GM12801 (cell line): ENCODE results near the gene PKIG.

Source experiments
- CTCF ChIP-seq: IDR thresholded peaks from one replicate; pipeline ENCODE4 v1.5.1; 2011; ENCODE audit warnings: control low read depth; ENCODE audit not compliant: insufficient read length; ENCODE audit errors: extremely low read depth

Gene PKIG

DNA sequence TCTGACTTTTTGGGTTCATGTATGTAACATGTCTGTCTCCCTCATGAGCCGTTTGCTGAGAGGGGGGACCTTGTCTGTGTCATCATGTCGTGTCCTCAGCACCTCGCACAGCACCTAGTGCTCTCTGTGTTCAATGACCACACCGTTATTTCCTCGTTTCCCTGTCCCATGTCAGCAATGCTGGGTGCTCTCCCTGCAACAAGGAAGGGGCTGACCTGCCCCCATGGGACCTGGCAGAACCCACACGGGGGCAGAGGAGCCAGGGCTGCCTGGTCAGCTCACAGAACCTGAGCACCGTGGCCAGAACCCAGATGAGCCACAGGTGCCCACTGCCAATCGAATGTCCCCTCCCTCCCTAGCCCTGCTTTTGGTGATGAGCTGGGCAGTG lies 61.8 kb downstream of the PKIG start:
- TF ChIP-seq CTCF, result no peak

DNA sequence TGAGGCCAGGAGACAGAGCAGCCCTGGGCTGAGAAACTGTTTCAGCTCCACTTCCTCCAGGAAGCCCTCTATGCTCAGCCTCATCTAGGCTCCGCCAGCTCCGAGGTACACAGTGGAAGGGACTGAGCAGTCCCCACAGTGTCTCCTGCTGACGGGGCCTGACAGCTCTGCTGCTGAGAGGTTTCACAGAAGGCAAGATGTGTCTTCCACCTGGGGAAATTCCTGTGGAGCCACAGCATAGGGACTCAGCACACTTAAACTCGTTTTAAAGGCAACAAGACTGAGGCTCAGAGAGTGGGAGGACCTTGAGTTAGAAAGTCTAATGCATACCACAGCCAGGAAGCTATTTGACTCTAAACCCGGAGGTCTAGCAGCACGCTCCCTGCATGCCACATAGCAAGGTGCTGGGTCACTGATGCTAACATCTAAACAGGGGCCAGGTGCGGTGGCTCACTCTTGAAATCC lies 62.3 kb downstream of the PKIG start:
- no peak for TF ChIP-seq CTCF

DNA sequence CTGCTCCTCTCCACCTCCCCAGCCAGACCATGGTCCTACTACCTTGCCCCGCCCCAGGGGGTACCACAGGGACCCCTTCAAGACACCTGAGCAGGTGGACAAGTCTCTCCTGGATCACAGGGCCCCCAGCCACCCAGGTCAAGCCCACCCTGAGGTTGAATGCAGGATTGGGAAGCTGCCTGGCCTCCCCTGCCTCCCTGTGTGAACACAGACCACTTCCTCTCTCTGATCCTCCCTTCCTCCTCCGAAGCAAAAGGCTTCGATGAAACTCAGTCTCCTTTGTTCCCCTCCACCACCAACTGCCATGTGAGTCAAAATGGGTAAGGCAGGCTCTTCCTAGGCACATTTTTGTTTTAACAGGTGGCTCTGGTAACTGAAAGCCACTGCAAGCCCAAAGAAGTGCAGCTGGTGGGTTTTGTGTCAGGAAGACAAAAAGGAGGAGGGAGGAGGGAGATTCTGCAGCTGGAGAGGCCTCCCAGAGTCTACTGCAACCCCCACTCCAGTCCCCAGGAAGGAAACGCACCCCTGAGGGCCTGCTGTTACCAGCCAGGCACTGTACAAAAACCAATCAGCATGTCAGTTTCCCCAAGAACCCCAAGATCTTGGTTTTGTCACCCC lies 63.8 kb downstream of the PKIG start:
- no peak for TF ChIP-seq CTCF

DNA sequence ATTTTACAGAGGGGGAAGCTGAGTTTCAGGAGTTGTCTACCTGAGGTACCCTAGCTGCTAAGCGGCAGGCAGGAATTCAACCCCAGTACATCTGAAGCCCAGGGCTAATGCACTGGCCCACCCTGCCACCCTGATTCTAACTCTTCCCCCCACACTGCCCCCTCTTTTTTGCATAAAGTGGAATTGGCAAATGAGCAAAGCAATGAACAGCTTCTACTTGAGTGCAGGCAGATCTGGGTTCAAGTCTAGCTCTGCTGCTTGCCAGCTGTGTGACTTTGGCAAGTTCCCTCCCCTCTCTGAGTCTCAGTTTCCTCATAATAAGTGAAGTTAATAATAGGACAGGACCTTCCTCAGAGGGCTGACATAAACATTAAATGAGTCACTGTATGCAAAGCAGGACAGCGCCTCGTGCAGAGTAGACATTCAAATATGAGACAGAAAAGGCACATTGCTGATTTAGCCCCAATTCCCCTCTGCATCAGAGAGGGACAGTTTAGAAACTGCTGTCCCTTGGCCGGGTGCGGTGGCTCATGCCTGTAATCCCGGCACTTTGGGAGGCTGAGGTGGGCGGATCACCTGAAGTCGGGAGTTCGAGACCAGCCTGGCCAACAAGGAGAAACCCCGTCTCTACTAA lies 64.4 kb downstream of the PKIG start:
- TF ChIP-seq CTCF, result no peak

DNA sequence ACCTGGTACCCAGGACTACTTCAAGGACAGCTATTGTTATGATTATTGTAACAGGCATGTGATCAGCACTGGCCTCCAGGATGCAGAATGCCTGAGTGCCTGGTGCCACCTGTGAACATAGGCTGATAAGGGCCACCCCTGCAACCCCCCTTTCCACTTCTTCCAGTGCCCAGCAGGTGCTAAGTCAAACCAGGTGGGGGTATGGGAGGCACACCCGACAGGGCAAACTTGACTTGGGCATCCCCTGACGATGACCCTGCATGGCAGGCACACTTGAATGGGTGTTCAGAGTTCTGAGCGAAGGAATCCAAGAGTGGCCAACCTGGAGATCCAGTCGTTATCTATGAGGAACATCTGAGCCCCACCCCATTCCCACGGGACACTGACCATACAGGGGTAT lies 65.7 kb downstream of the PKIG start:
- no peak for TF ChIP-seq CTCF

DNA sequence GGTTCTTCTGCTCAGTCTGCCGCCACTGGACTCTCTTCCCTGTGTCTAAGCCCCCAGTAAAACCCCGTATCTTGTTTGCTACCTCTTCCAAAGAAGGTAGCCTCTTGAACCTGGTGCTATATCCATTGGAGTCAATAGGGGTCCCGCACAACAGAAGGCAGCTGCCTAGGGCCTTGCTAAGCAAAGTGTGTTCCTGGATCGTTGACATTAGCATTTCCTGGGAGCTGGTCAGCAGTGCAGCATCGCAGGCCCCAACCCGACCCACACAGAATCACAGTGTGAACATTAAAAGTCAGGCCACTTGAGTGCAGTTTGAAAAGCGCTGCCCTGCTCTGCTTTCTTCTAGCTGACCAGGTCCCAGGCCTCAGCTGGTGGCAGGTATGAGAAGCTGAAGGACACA lies 66.2 kb downstream of the PKIG start:
- TF ChIP-seq CTCF, result no peak

GRCh38 chr20:44649126-44649525 lies 66.7 kb downstream of the PKIG start:
- TF ChIP-seq CTCF, result no peak

DNA sequence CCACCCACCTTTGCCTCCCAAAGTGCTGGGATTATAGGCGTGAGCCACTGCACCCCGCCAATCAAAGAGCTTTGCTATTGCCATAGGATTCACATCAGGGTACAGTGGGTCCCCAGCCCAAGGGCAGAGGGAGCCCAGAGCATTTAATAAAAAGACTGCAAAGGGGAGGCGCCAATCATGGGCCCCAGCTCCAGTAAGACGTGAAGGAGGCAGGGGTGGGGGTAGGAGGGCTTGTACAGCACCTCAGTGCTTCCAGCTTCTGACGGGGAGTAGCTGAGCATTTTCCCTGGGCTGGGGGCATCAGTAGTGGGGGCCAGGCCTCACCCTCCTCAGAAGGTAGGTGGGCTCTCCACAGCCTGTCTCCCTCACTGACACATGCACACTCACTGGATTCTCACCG lies 67.6 kb downstream of the PKIG start:
- TF ChIP-seq CTCF, result no peak
